Astrocyte of the spinal cord (primary cell): ENCODE results near the gene TXNDC9.
"Not testable (repeated sequence)": the region's sequence is repeated elsewhere in the genome, so short reads cannot be mapped to it uniquely, and the experiment has no call there.

Source experiments
- DNase-seq: peaks from one replicate; pipeline ENCODE4 v3.0.0; 2011; ENCODE audit warnings: low read depth, low spot score
- H3K4me3 ChIP-seq: 2 replicates; pipeline ENCODE4 v1.5.1; 2011; ENCODE audit warnings: low read depth, mild to moderate bottlenecking, low read length, moderate library complexity
- CTCF ChIP-seq: IDR thresholded peaks from 2 replicates; pipeline ENCODE4 v1.5.1; 2012; ENCODE audit warnings: low read depth, mild to moderate bottlenecking, low read length, inconsistent platforms
- in situ Hi-C: cut with HindIII; loops from 2 replicates; pipeline ENCODE4 v1.10.0; 2017; ENCODE audit warnings: low sequenced_read_pairs

Gene TXNDC9

GRCh38 chr2:99325384-99325783 is 10.7 kb downstream of the TXNDC9 start:
- DNase-seq, result no peak
- no peak for TF ChIP-seq CTCF
- H3K4me3 ChIP-seq, result no peak overlapping the region
- in situ Hi-C loops, result no loop called here

GRCh38 chr2:99317873-99318200 is 18.3 kb downstream of the TXNDC9 start:
- in situ Hi-C loops, DNase-seq, H3K4me3 ChIP-seq: not testable (repeated sequence)

- TF ChIP-seq CTCF, result no peak
- H3K4me3 ChIP-seq, result no peak overlapping the region
- DNase-seq, result no peak
- in situ Hi-C loops, result no loop called here
Measured at GRCh38 chr2:99317161-99317872, 18.8 kb downstream of the TXNDC9 start.

- H3K4me3 ChIP-seq, DNase-seq, in situ Hi-C loops: not testable (repeated sequence)
Measured at GRCh38 chr2:99301097-99301496, 35.0 kb downstream of the TXNDC9 start, which contains the start of gene LYG1. Gene LYG1, minus strand, starts transcription at chr2:99301197. Its CDS starts 5,527 bp downstream, at chr2:99295670.

- TF ChIP-seq CTCF, result no peak
- in situ Hi-C loops, result no loop called here
- no peak for DNase-seq
- no peak overlapping the region for H3K4me3 ChIP-seq
Measured at GRCh38 chr2:99299580-99299979, 36.6 kb downstream of the TXNDC9 start.

- no peak for DNase-seq
- H3K4me3 ChIP-seq, result no peak overlapping the region
- TF ChIP-seq CTCF, result no peak
- in situ Hi-C loops, result no loop called here
Measured at GRCh38 chr2:99297994-99298393, 38.1 kb downstream of the TXNDC9 start.

GRCh38 chr2:99285526-99285925 is 50.6 kb downstream of the TXNDC9 start:
- DNase-seq, result no peak
- no peak for TF ChIP-seq CTCF
- H3K4me3 ChIP-seq, result no peak overlapping the region
- in situ Hi-C loops, result no loop called here
